Activated CD4-positive, alpha-beta T cell treated with anti-CD3 and anti-CD28 coated beads, Interleukin-10, Interleukin-2, amounts not matched to agents 100 ng/mL and 50 ng/mL, durations not matched to agents 16 hours and 8 hours (primary cell): Measurements from ENCODE around the gene ITM2B.

Experiments used
- DNase-seq: peaks from one replicate; pipeline ENCODE4 v3.0.0-alpha.2; 2020

The ITM2B gene

DNA sequence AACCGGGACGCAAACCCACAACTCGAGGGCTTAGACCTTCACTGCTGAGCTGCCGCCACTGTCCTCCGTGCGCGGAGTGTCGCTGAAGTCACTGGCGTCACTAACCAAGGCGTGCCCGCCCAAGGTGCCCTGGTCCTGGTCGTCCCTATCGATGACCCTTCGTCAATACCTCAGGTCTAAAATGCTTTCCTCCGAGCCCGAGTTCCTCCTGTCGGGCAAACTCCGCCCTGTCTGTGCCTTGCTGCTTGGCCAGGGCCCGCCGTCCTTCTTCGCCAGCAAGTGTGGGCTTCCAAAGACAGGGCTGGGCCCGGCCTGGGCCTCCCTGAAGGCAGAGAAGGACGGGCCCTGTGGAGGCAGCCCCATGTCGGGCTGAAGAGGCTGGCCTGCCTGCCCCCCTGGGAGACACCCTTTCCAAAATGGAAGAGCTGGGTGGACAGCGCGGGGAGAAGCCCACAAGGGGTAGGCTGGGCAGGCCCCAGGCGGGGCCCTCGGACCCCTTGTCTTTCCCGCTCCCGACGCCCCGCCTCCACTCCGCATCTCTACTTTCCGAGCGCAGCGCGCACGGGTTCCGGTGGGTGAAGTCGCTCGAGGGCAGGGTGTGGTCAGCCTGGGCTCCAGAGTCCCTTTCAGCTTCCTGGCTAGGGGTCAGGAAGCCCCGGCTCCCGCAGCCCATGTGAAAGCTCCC, 84.0 kb downstream of the ITM2B start:
- no peak for DNase-seq

- DNase-seq, result no peak
Observed at GRCh38 chr13:48317511-48318376, 84.7 kb downstream of the ITM2B start.

GRCh38 chr13:48318377-48318811, 85.4 kb downstream of the ITM2B start:
- DNase-seq, result no peak

DNA sequence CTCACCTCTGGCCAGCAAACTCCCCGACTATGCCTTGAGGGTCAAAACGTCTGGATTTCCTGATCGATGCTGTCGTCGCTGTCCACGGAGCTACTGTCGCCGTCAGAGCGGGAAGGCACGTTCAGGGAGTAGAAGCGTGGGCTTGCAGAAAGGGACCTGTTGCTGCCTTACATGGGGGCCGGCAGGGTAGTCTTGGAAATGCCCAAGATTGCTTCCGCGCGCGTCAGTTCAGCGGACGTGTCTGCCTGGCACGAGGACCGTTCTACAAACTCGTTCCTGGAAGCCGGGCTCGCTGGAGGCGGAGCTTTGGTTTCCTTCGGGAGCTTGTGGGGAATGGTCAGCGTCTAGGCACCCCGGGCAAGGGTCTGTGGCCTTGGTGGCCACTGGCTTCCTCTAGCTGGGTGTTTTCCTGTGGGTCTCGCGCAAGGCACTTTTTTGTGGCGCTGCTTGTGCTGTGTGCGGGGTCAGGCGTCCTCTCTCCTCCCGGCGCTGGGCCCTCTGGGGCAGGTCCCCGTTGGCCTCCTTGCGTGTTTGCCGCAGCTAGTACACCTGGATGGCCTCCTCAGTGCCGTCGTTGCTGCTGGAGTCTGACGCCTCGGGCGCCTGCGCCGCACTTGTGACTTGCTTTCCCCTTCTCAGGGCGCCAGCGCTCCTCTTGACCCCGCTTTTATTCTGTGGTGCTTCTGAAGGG, 86.0 kb downstream of the ITM2B start:
- DNase-seq, result no peak
